Stromal cell of bone marrow (primary cell): ENCODE results near the gene LRRC14B.
"Not testable (repeated sequence)": the region's sequence is repeated elsewhere in the genome, so short reads cannot be mapped to it uniquely, and the experiment has no call there.

Source experiments
- DNase-seq: peaks from one replicate; pipeline ENCODE4 v3.0.0-alpha.2; 2012; ENCODE audit warnings: low read depth

Gene LRRC14B

GRCh38 chr5:208449-209114 is 17.3 kb downstream of the LRRC14B start:
- no peak for DNase-seq

GRCh38 chr5:213803-214395 is 22.6 kb downstream of the LRRC14B start:
- no peak for DNase-seq

- DNase-seq: not testable (repeated sequence)
Observed at GRCh38 chr5:215256-215655, 24.0 kb downstream of the LRRC14B start.

GRCh38 chr5:216076-216475 is 24.8 kb downstream of the LRRC14B start:
- not testable (repeated sequence) for DNase-seq

GRCh38 chr5:217494-218456 is 26.5 kb downstream of the LRRC14B start, which contains the start of the genes CCDC127 and SDHA:
Gene CCDC127, minus strand, starts transcription at chr5:218153. Its CDS starts 1,304 bp downstream, at chr5:216849.
Gene SDHA, plus strand, starts transcription at chr5:218320. Its CDS starts 36 bp downstream, at chr5:218356.
- peak; percentile 79 for DNase-seq

GRCh38 chr5:218457-219291 is 27.4 kb downstream of the LRRC14B start:
- DNase-seq: no peak

- DNase-seq: no peak
Observed at GRCh38 chr5:219460-219863, 28.2 kb downstream of the LRRC14B start.

- DNase-seq: no peak
Observed at GRCh38 chr5:219991-220390, 28.7 kb downstream of the LRRC14B start.

GRCh38 chr5:222951-223715 is 31.8 kb downstream of the LRRC14B start:
- not testable (repeated sequence) for DNase-seq

GRCh38 chr5:223791-224190 is 32.5 kb downstream of the LRRC14B start:
- no peak for DNase-seq

- DNase-seq: no peak
Observed at GRCh38 chr5:225334-225733, 34.0 kb downstream of the LRRC14B start.

- not testable (repeated sequence) for DNase-seq
Observed at GRCh38 chr5:227375-227774, 36.1 kb downstream of the LRRC14B start.

GRCh38 chr5:228886-229285 is 37.6 kb downstream of the LRRC14B start:
- DNase-seq: no peak

- no peak for DNase-seq
Observed at GRCh38 chr5:230711-231110, 39.4 kb downstream of the LRRC14B start.

- no peak for DNase-seq
Observed at GRCh38 chr5:231661-232060, 40.4 kb downstream of the LRRC14B start.

- DNase-seq: not testable (repeated sequence)
Observed at GRCh38 chr5:233426-233825, 42.1 kb downstream of the LRRC14B start.

- no peak for DNase-seq
Observed at GRCh38 chr5:234450-234849, 43.2 kb downstream of the LRRC14B start.

- DNase-seq: not testable (repeated sequence)
Observed at GRCh38 chr5:235527-235926, 44.2 kb downstream of the LRRC14B start.

GRCh38 chr5:237931-238330 is 46.6 kb downstream of the LRRC14B start:
- not testable (repeated sequence) for DNase-seq

- DNase-seq: not testable (repeated sequence)
Observed at GRCh38 chr5:240550-240949, 49.3 kb downstream of the LRRC14B start.
